Loucy (cell line): Measurements from ENCODE around the gene MOGAT3.

Experiments
- H2AFZ ChIP-seq: fragments of 200-600 bp; sonication (generic); 2 replicates; pipeline ENCODE4 v1.6.0; 2016; ENCODE audit warnings: antibody characterized with exemption, mild to moderate bottlenecking, low read length, moderate library complexity
- H3F3A ChIP-seq: fragments of 200-600 bp; 2 replicates; pipeline ENCODE4 v1.6.0; 2016; ENCODE audit warnings: antibody characterized with exemption, low read depth, mild to moderate bottlenecking
- H3K27me3 ChIP-seq: fragments of 200-600 bp; sonication (generic); 2 replicates; pipeline ENCODE4 v1.6.1; 2014; ENCODE audit warnings: low read length, mild to moderate bottlenecking; ENCODE audit not compliant: insufficient read depth, poor library complexity, severe bottlenecking
- H3K36me3 ChIP-seq: fragments of 200-600 bp; sonication (generic); 2 replicates; pipeline ENCODE4 v1.6.1; 2016; ENCODE audit warnings: low read length; ENCODE audit not compliant: insufficient read depth
- H3K4me1 ChIP-seq: fragments of 200-600 bp; sonication (generic); 2 replicates; pipeline ENCODE4 v1.5.1; 2014; ENCODE audit warnings: low read length, mild to moderate bottlenecking; ENCODE audit not compliant: insufficient read depth, poor library complexity, severe bottlenecking
- H3K4me2 ChIP-seq: fragments of 200-600 bp; sonication (generic); 2 replicates; pipeline ENCODE4 v1.6.0; 2014; ENCODE audit warnings: antibody characterized with exemption, low read length, low read depth, mild to moderate bottlenecking; ENCODE audit not compliant: poor library complexity, severe bottlenecking
- H3K4me3 ChIP-seq: fragments of 200-600 bp; sonication (generic); 2 replicates; pipeline ENCODE4 v1.5.1; 2014; ENCODE audit warnings: low read length, mild to moderate bottlenecking, mixed read lengths; ENCODE audit not compliant: poor library complexity, severe bottlenecking
- H3K79me2 ChIP-seq: fragments of 200-600 bp; sonication (generic); 2 replicates; pipeline ENCODE4 v1.6.1; 2014; ENCODE audit warnings: low read length; ENCODE audit not compliant: insufficient read depth
- H3K9ac ChIP-seq: fragments of 200-600 bp; sonication (generic); 2 replicates; pipeline ENCODE4 v1.6.0; 2014; ENCODE audit warnings: mild to moderate bottlenecking, low read depth, low read length, moderate library complexity; ENCODE audit not compliant: poor library complexity, severe bottlenecking
- H3K9me2 ChIP-seq: fragments of 200-600 bp; sonication (generic); replicated peaks from 2 replicates; pipeline ENCODE4 v1.6.1; 2016; ENCODE audit warnings: low read depth, low read length, mixed read lengths
- H3K9me3 ChIP-seq: fragments of 200-600 bp; sonication (generic); 2 replicates; pipeline ENCODE4 v1.6.1; 2014; ENCODE audit warnings: mild to moderate bottlenecking, antibody characterized with exemption, low read length, low read depth; ENCODE audit not compliant: insufficient read depth
- H4K20me1 ChIP-seq: fragments of 200-600 bp; sonication (generic); 2 replicates; pipeline ENCODE4 v1.6.0; 2014; ENCODE audit warnings: antibody characterized with exemption, low read length, mild to moderate bottlenecking; ENCODE audit not compliant: insufficient read depth, poor library complexity, severe bottlenecking
- CTCF ChIP-seq: fragments of 200-600 bp; sonication (generic); conservative IDR thresholded peaks from 2 replicates; pipeline ENCODE4 v1.5.1; 2014; ENCODE audit warnings: mild to moderate bottlenecking, antibody characterized with exemption, low read length
- EZH2phosphoT487 ChIP-seq: fragments of 200-600 bp; IDR thresholded peaks from 2 replicates; pipeline ENCODE4 v1.6.1; 2018; ENCODE audit warnings: antibody characterized with exemption, mild to moderate bottlenecking, moderate library complexity, borderline replicate concordance

Gene MOGAT3

DNA sequence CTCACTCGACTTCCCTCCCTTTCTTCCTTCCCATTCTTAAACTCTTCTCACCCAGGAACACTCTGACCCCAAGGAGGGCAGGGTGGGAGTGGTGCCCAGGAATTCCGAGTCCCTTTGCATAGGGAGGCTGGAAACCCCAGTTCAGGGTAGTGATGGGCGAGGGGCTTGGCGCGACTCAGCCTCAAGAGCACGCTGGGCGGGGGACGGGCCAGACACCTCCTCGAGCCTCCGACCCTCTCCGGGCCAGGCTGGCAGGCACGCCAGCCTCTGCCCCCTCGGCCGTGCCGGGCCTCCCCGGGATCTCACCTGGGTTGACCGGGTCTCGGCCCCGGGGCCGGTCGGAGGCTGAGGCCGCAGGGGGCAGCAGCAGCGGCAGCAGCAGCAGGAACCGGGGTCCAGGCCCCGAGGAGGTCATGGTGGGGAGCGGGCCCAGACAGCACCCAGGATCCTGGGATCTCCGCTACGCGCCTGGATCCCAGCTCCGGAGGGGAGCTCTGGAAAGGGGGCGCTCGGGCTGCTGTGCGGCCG, 16.1 kb upstream of the MOGAT3 start:
- H3K4me1 ChIP-seq = peaks cover 19% of the 10 kb centered on the region
- peak overlapping the region; percentile 83; the same call in 1 of the 2 replicates for H2AFZ ChIP-seq
- TF ChIP-seq EZH2phosphoT487 (no peak), CTCF (no peak)
- H3K4me2 ChIP-seq = peak overlapping the region; percentile 91
- H3F3A ChIP-seq = no peaks in the 10 kb centered on the region
- H3K9me2 ChIP-seq = no peaks in the 10 kb centered on the region
- no peaks in the 10 kb centered on the region for H3K27me3 ChIP-seq
- H3K79me2 ChIP-seq = peaks cover 30% of the 10 kb centered on the region
- no peaks in the 10 kb centered on the region for H3K36me3 ChIP-seq
- peak overlapping the region; percentile 74 for H3K9ac ChIP-seq
- H3K9me3 ChIP-seq = no peaks in the 10 kb centered on the region
- H4K20me1 ChIP-seq = no peaks in the 10 kb centered on the region
- H3K4me3 ChIP-seq = peak overlapping the region; percentile 80

DNA sequence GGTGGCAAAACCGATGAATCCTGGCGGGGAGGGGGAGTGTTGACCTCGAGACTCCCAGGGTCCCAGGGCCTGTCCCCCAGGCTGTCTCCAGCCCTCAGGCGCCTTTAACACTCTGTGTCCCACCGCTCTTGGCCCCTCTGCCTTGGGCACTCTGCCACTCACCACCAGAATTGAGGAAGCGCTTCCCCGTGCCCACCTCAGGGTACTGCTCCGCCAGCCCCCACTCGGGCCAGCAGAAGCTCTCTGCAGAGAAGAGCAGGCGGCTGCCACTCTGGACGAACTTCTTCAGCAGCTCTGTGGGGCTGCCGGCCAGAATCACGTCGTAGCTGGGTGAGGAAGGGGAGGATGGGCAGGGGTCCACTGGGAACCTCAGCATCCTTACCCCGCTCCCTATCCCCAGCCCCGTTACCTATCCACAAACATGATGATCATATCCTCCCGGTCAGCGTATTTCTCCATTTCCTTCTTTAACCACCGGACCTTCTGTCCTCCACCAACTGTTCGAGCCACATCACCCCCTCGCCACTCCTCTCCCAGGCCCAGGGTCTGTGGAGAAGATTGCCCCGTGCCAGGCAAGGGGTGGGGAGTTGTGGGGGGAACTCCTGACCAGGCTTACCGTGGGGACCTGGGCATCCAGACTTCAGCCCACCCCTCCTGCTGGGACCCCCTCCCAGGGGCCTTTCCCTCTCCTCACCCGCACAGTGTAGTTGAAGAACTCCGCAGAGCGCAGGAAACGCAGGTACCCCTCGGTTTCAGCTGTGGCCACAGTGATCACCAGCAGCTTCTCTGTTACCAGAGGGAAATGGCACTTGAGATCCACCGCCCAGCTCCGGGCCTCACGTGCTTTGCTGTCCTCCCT, 15.4 kb upstream of the MOGAT3 start:
- Histone ChIP-seq H3F3A (no peaks in the 10 kb centered on the region), H3K4me2 (peak overlapping the region; percentile 91), H3K4me3 (peak overlapping the region; percentile 80), H3K36me3 (no peaks in the 10 kb centered on the region), H3K79me2 (peaks cover 29% of the 10 kb centered on the region), H4K20me1 (no peaks in the 10 kb centered on the region), H3K9me3 (no peaks in the 10 kb centered on the region), H3K9me2 (no peaks in the 10 kb centered on the region), H3K9ac (peak overlapping the region; percentile 74), H2AFZ (no peak overlapping the region), H3K27me3 (no peaks in the 10 kb centered on the region), H3K4me1 (peaks cover 19% of the 10 kb centered on the region)
- TF ChIP-seq EZH2phosphoT487 (no peak), CTCF (no peak)

GRCh38 chr7:101212014-101212413, 11.2 kb upstream of the MOGAT3 start:
- Histone ChIP-seq H3K4me1 (peaks cover 9% of the 10 kb centered on the region), H3K36me3 (no peaks in the 10 kb centered on the region), H3K27me3 (no peaks in the 10 kb centered on the region), H2AFZ (no peak overlapping the region), H3K79me2 (peaks cover 7% of the 10 kb centered on the region; the same call in 1 of the 2 replicates), H4K20me1 (no peaks in the 10 kb centered on the region), H3F3A (no peaks in the 10 kb centered on the region), H3K4me2 (no peak overlapping the region), H3K9ac (no peak overlapping the region), H3K9me3 (no peaks in the 10 kb centered on the region), H3K9me2 (no peaks in the 10 kb centered on the region), H3K4me3 (no peak overlapping the region)
- no peak for TF ChIP-seq EZH2phosphoT487
- TF ChIP-seq CTCF = no peak; the same call in 1 of the 2 replicates
